Osteoblast (primary cell): Measurements from ENCODE around the gene MRPS18C. TPM values are rescaled to one million over a fixed set of nuclear protein-coding genes. Genes with fewer than 3 reads are reported as not detected.
"Not testable (repeated sequence)": the region's sequence is repeated elsewhere in the genome, so short reads cannot be mapped to it uniquely, and the experiment has no call there.

Source experiments
- DNase-seq: peaks from one replicate; pipeline ENCODE4 v3.0.0; 2011; ENCODE audit warnings: low spot score, mixed read lengths; ENCODE audit not compliant: insufficient read length; ENCODE audit errors: missing footprints
- H2AFZ ChIP-seq: 2 replicates; pipeline ENCODE4 v1.6.0; 2011; ENCODE audit warnings: mild to moderate bottlenecking, low read length
- H3K27ac ChIP-seq: 2 replicates; pipeline ENCODE4 v1.5.1; 2011; ENCODE audit warnings: mild to moderate bottlenecking, low read depth, low read length, moderate library complexity
- H3K27me3 ChIP-seq: 2 replicates; pipeline ENCODE4 v1.6.0; 2012; ENCODE audit warnings: mild to moderate bottlenecking, control low read depth, inconsistent platforms, low read length, moderate library complexity; ENCODE audit not compliant: insufficient read depth
- H3K36me3 ChIP-seq: 2 replicates; pipeline ENCODE4 v1.5.1; 2011; ENCODE audit warnings: mild to moderate bottlenecking, low read length, control low read depth, moderate library complexity; ENCODE audit not compliant: insufficient read depth
- H3K4me1 ChIP-seq: 2 replicates; pipeline ENCODE4 v1.5.1; 2011; ENCODE audit warnings: mild to moderate bottlenecking, low read length, control low read depth, moderate library complexity; ENCODE audit not compliant: insufficient read depth
- H3K4me2 ChIP-seq: 2 replicates; pipeline ENCODE4 v1.6.0; 2011; ENCODE audit warnings: mild to moderate bottlenecking, low read length; ENCODE audit not compliant: insufficient read depth
- H3K4me3 ChIP-seq: fragments of 200-600 bp; sonication (generic); 3 replicates; pipeline ENCODE4 v1.5.1; 2012; ENCODE audit warnings: mild to moderate bottlenecking, low read length, inconsistent platforms; ENCODE audit not compliant: insufficient read depth
- H3K79me2 ChIP-seq: 2 replicates; pipeline ENCODE4 v1.6.0; 2012; ENCODE audit warnings: mild to moderate bottlenecking, low read length, control low read depth, inconsistent platforms; ENCODE audit not compliant: insufficient read depth
- H3K9me3 ChIP-seq: 2 replicates; pipeline ENCODE4 v1.5.1; 2011; ENCODE audit warnings: low read depth, low read length, control low read depth
- H4K20me1 ChIP-seq: 2 replicates; pipeline ENCODE4 v1.6.0; 2012; ENCODE audit warnings: mild to moderate bottlenecking, low read length, control low read depth; ENCODE audit not compliant: insufficient read depth
- CTCF ChIP-seq: IDR thresholded peaks from 2 replicates; pipeline ENCODE4 v1.5.1; 2011; ENCODE audit warnings: mild to moderate bottlenecking, low read depth, low read length, moderate library complexity; ENCODE audit errors: extremely low read depth
- total RNA-seq: library from RNA; depleted of rRNA; stranded (reverse); fragments of >200 nt; gene quantifications from 2 replicates; pipeline ENCODE4 v1.2.3, GENCODE V29; 2012

The MRPS18C gene
- total RNA-seq, 1 donor = 14.5 TPM

- no peak overlapping the region for H3K27ac ChIP-seq
- H3K4me2 ChIP-seq = no peak overlapping the region
- H3K4me1 ChIP-seq = no peaks in the 10 kb centered on the region
- H3K36me3 ChIP-seq = no peaks in the 10 kb centered on the region
- H3K9me3 ChIP-seq = no peaks in the 10 kb centered on the region
- TF ChIP-seq CTCF = no peak
- H3K79me2 ChIP-seq = no peaks in the 10 kb centered on the region
- H4K20me1 ChIP-seq = no peaks in the 10 kb centered on the region
- no peak overlapping the region for H3K4me3 ChIP-seq
- H3K27me3 ChIP-seq = peaks cover 5% of the 10 kb centered on the region
- no peak overlapping the region for H2AFZ ChIP-seq
- DNase-seq = no peak
Measured at GRCh38 chr4:83504996-83505395, 49.1 kb downstream of the MRPS18C start.

GRCh38 chr4:83509156-83509585 is 53.3 kb downstream of the MRPS18C start:
- not testable (repeated sequence) for H3K79me2 ChIP-seq, H3K27ac ChIP-seq, H3K9me3 ChIP-seq, H3K36me3 ChIP-seq, H3K4me2 ChIP-seq, H3K4me1 ChIP-seq, H3K27me3 ChIP-seq, H4K20me1 ChIP-seq, H3K4me3 ChIP-seq
- peak; percentile 49 for DNase-seq
- TF ChIP-seq CTCF = peak; percentile 80
- H2AFZ ChIP-seq = peak overlapping the region; percentile 95

GRCh38 chr4:83510442-83510841 is 54.6 kb downstream of the MRPS18C start:
- Histone ChIP-seq H3K4me2 (no peak overlapping the region), H4K20me1 (no peaks in the 10 kb centered on the region), H3K36me3 (no peaks in the 10 kb centered on the region), H3K4me3 (no peak overlapping the region), H3K9me3 (no peaks in the 10 kb centered on the region), H3K27ac (no peak overlapping the region), H3K79me2 (no peaks in the 10 kb centered on the region), H2AFZ (no peak overlapping the region), H3K27me3 (no peaks in the 10 kb centered on the region), H3K4me1 (no peaks in the 10 kb centered on the region)
- no peak for TF ChIP-seq CTCF
- no peak for DNase-seq

Other genes starting within 250 kb of the MRPS18C start
- gene COQ2, start 171.3 kb upstream of the MRPS18C start, total RNA-seq = 14.1 and 17.1 TPM in 2 replicates
- gene HPSE, start 121.2 kb upstream of the MRPS18C start, total RNA-seq = 0.29 and 0.36 TPM in 2 replicates
- gene HELQ, start 235 bp upstream of the MRPS18C start, total RNA-seq = 17.4 and 18.3 TPM in 2 replicates
- 17.4 and 23.3 TPM in 2 replicates for gene ABRAXAS1, start 29.0 kb downstream of the MRPS18C start, total RNA-seq
- gene GPAT3, start 80.0 kb downstream of the MRPS18C start, total RNA-seq = 0.36 and 0.59 TPM in 2 replicates